Spinal cord (tissue), 10 donors: ENCODE data around the gene TSTD2. TPM values are rescaled to one million over a fixed set of nuclear protein-coding genes. Genes with fewer than 3 reads are reported as not detected.
"Not testable (repeated sequence)": the region's sequence is repeated elsewhere in the genome, so short reads cannot be mapped to it uniquely, and the experiment has no call there.

Source experiments
- DNase-seq, 6 donors: peaks; one replicate each; pipeline versions ENCODE4 v3.0.0 to v3.0.0-alpha.2; 2013 to 2015; ENCODE audit warnings: low spot score in 6 of 6, low read depth in 4 of 6
- H3K27ac ChIP-seq: one replicate; pipeline ENCODE4 v1.5.1; 2013; ENCODE audit warnings: low read depth, low read length, control low read depth
- H3K27me3 ChIP-seq: one replicate; pipeline ENCODE4 v1.6.1; 2013; ENCODE audit warnings: low read length; ENCODE audit not compliant: control insufficient read depth, insufficient read depth
- H3K36me3 ChIP-seq: one replicate; pipeline ENCODE4 v1.6.1; 2013; ENCODE audit warnings: low read length; ENCODE audit not compliant: control insufficient read depth, insufficient read depth
- H3K4me1 ChIP-seq: one replicate; pipeline ENCODE4 v1.6.1; 2013; ENCODE audit warnings: low read length; ENCODE audit not compliant: control insufficient read depth, insufficient read depth
- H3K4me3 ChIP-seq: one replicate; pipeline ENCODE4 v1.5.1; 2013; ENCODE audit warnings: low read depth, low read length, control low read depth
- H3K9me3 ChIP-seq: one replicate; pipeline ENCODE4 v1.6.1; 2013; ENCODE audit warnings: low read length; ENCODE audit not compliant: control insufficient read depth, insufficient read depth
- WGBS: methylation state at CpG from one replicate; pipeline ENCODE4 v1.1.5; 2013; ENCODE audit warnings: missing lambda C conversion rate; ENCODE audit not compliant: insufficient coverage; 5-methylcytosine and 5-hydroxymethylcytosine counted together
- polyA plus RNA-seq, 2 donors: library from polyadenylated mRNA; unstranded; fragments of 120-200 nt; gene quantifications; one replicate each; pipeline ENCODE4 v1.2.1, GENCODE V29; 2013; ENCODE audit not compliant: insufficient read length in 2 of 2
- total RNA-seq, 2 donors: library from RNA; depleted of rRNA in 1 of 2; stranded (reverse); fragments of 120-200 nt in 1 of 2; fragments of >200 nt in 1 of 2; gene quantifications; one replicate each; pipeline versions ENCODE4 v1.2.3 to v1.2.4, GENCODE V29; 2013 to 2014
- donor health status: healthy.

The TSTD2 gene
- total and polyA plus RNA-seq, 4 donors: 24.5 to 32.3 (median 29.7) TPM

DNA sequence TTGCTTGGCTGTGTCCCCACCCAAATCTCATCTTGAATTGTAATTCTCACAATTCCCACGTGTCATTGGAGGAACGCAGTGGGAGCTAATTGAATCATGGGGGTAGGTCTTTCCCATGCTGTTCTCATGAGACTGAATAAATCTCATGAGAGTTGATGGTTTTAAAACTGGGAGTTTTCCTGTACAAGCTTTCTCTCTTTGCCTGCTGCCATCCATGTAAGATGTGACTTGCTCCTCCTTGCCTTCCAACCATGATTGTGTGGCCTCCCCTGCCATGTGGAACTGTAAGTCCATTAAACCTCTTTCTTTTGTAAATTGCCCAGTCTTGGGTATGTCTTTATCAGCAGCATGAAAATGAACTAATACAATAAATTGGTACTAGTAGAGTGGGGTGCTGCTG is 13.1 kb downstream of the TSTD2 start:
- DNase-seq, H3K27me3 ChIP-seq, H3K9me3 ChIP-seq, H3K27ac ChIP-seq, H3K4me1 ChIP-seq, H3K4me3 ChIP-seq: not testable (repeated sequence)
- peaks cover 14% of the 10 kb centered on the region for H3K36me3 ChIP-seq
- no CpG with 5 or more reads among the region's 2 CpGs for WGBS

DNA sequence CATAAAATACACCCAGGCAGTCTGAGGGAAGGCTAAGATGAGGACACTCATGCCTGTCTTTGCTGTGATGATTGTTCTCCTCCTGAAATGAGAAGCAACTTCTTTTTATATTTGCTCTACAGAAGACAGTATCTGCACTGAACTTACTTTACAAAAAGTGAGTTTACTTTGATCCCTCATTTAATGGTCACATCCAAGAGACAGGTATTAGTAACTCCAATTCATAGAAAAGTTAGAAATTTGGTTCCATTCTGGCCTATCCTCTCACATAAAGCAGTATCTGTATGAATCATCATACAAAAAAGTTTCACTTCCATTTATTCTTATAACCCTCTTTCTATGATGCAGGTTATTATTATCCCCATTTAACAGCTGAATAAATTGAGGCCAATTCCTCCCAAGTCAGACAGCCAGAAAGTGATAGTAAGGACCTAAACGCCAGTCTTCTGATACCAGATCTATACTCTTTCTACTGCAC is 15.2 kb downstream of the TSTD2 start:
- peaks cover 9% of the 10 kb centered on the region for H3K36me3 ChIP-seq
- WGBS: 86% methylated on average over 1 of the region's 1 CpG
- no peak overlapping the region for H3K27ac ChIP-seq
- no peaks in the 10 kb centered on the region for H3K4me1 ChIP-seq
- DNase-seq: no peak
- no peaks in the 10 kb centered on the region for H3K9me3 ChIP-seq
- no peaks in the 10 kb centered on the region for H3K27me3 ChIP-seq
- no peak overlapping the region for H3K4me3 ChIP-seq

DNA sequence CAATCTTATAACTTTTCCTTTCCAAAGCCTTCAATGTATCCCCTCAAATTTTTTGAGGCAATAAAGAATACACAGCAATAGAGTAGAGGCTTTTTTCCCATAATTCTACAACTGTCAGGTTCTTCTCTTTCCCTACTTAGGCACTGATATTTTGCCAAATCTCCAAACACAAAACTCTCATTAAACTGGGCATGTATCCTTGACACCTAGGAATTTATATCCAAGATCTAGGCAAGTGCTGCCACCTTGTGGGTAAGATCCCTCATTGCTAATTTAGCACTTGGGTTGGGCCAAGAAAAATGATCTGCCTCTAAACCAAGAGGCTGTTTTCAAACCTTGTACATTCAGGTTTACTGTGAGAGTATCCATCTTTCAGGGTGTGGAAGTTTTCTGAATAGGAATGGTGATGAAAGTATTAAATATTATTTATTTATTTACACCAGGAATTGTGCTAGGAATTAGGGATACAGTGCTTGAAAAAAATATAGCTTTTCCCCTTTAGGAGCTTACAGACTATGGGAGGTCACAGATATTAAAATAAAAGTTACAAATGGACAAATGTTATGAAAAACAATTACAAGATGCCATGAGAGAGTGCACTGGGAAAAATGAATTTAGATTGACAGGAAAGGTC is 17.6 kb downstream of the TSTD2 start:
- H3K4me1 ChIP-seq: no peaks in the 10 kb centered on the region
- H3K36me3 ChIP-seq: peaks cover 15% of the 10 kb centered on the region
- peak in 5 of 6 donors; percentile 42 to 91 (median 54) for DNase-seq
- H3K4me3 ChIP-seq: no peak overlapping the region
- no peak overlapping the region for H3K27ac ChIP-seq
- H3K27me3 ChIP-seq: no peaks in the 10 kb centered on the region
- no peaks in the 10 kb centered on the region for H3K9me3 ChIP-seq

DNA sequence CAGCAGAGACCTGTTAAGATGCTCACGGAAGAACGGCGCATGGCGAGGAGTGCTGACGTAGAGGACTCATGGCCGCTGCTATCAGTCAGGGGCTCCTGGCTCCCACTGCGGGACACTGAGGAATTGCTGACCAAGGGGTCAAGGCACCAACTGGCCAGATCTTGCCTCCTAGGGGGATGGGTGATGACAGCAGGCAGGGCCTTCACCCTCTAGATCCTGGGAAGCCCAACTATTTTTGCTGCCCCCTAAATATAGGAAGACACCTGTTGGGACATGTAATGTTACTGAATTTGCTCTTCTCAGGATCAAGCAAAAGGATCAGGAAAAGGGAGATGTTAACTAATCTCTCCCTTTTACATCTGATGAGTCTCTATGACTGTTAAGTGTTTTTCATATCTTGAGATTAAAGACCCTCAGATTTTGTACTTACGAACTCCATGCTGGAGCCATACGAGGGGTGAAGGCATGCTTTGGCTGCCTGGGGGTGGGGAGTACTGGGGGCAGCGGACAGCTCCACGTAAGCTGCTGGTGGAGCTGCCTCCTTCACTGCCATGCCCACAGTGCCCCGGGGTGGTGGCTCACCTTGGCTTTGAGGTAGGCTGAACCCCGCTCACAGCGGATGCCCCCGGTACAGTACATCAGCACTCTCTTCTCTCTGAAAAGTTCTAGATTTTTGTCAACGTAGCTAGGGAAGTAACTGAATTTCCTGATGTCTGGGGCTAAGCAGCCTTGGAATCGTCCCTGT is 28.1 kb downstream of the TSTD2 start:
- no peak for DNase-seq
- Histone ChIP-seq H3K4me3 (no peak overlapping the region), H3K27me3 (no peaks in the 10 kb centered on the region), H3K27ac (no peak overlapping the region), H3K9me3 (no peaks in the 10 kb centered on the region), H3K36me3 (peaks cover 48% of the 10 kb centered on the region), H3K4me1 (no peaks in the 10 kb centered on the region)
- 90% methylated on average over 14 of the region's 17 CpGs for WGBS

DNA sequence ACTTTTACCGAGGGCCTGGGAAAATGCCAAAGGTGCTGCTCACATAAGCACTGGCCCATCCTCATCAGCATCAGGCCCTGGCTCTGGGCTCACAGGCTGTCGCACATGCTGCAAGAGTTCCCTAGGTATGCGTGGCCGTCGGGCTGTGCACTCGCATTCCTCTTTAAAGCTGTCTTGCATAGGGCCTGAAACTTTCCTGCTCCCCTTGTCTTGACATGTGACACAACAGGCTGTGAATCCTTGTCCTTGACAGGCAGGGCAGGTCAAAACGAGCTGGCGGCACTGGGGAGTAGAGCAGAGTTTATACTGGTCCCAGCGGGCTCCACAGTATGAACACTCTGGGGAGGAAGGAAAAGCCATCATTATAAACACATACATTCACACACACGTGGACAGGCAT is 30.7 kb downstream of the TSTD2 start:
- H3K27me3 ChIP-seq: no peaks in the 10 kb centered on the region
- peaks cover 41% of the 10 kb centered on the region for H3K36me3 ChIP-seq
- no peak for DNase-seq
- WGBS: 97% methylated on average over 6 of the region's 10 CpGs
- H3K4me3 ChIP-seq: no peak overlapping the region
- peaks cover 9% of the 10 kb centered on the region for H3K4me1 ChIP-seq
- H3K9me3 ChIP-seq: no peaks in the 10 kb centered on the region
- H3K27ac ChIP-seq: no peak overlapping the region

DNA sequence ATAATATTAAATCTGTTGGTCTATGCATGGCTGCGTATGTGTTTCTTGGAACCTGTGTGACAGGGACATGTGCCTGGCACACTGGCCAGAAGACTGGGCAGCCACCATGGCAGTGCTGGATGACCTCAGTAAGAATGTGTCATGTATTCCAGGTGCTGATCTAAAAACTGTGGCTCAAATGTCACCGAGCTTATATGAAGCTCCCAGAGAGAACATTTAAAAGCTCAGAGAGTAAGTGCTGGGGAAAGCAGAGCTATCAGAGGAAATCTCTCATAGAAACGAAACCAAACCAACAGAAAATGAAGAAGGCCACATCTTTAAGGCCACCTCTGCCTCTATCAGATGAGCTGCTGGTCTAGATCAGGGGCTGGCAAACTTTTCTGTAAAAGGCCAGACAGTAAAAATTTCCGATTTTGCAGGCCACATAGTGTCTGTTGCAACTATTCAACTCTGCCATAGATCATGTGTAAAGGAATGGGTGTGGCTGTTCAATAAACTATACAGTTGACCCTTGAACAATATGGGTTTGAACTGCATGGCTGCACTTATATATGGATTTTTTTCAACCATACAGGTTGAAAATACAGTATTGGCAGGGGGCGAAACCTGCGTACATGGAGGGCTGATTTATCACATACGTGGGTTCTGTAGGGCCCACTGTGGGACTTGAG is 31.8 kb downstream of the TSTD2 start:
- 98% methylated on average over 7 of the region's 7 CpGs for WGBS

DNA sequence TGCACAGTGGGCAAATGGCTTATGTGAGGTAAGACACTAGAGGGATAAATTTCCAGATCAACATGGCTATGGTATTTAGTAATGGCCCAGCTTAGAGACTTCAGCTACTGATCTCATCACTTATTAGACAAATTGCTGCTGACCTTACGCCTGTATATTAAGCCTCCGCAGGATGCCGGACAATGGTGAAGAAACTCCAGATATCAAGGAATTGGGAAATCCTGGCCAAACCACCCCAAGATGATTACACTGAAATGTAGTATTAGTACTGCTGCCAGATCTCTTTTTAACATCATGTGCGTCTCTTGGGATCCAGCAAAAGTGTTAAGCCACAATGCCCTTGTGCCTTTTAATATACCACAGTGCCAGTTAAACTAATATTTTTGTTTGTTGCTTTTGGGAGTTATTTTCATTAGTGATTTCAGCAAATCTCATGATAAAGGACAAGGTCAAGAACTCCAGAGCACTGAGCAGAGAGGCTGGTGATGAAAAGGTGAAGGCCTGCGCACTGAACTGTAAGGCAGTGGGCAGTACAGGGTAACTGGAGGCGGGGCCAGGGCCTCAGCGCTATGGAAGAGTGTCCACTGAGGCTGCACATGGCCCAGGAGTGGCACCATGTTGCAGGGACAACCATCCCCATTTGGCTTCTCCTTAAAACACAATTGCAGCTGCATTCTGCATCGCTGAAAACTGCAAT is 32.5 kb downstream of the TSTD2 start:
- H3K27ac ChIP-seq: no peak overlapping the region
- no peak for DNase-seq
- WGBS: 100% methylated on average over 7 of the region's 8 CpGs
- H3K4me1 ChIP-seq: peaks cover 12% of the 10 kb centered on the region
- no peak overlapping the region for H3K4me3 ChIP-seq
- H3K27me3 ChIP-seq: no peaks in the 10 kb centered on the region
- no peaks in the 10 kb centered on the region for H3K9me3 ChIP-seq
- peaks cover 37% of the 10 kb centered on the region for H3K36me3 ChIP-seq

More for the DNA sequence above, 31.8 kb downstream of the TSTD2 start:
- H3K27ac ChIP-seq: no peak overlapping the region
- H3K36me3 ChIP-seq: peaks cover 41% of the 10 kb centered on the region
- H3K9me3 ChIP-seq: no peaks in the 10 kb centered on the region
- H3K27me3 ChIP-seq: no peaks in the 10 kb centered on the region
- H3K4me3 ChIP-seq: no peak overlapping the region
- peaks cover 12% of the 10 kb centered on the region for H3K4me1 ChIP-seq
- DNase-seq: no peak

DNA sequence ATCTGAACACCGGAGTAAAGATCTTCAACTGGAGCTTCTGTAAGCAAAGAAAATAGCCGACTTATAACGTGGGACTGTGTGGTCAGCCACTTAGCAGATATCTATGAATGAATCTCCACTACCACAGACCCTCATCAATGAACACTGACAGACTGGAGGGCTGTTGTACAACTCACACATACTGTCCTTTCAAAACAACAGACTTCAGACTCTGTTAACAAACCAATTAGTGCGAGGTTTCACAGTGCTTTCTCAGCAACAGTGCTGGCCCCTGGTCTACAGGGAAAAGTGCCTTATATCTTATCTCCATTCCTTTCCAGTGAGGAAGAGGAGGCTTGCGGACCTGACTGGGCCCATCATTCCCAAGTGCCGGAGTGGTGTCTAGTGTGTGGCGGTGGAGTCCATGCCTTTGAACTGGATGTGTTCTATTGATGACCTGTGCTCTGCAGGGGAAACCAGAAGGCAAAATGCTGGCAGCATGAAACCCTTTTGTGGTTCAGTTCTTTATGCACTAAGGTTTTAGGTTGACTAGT is 33.8 kb downstream of the TSTD2 start:
- no peak overlapping the region for H3K4me3 ChIP-seq
- H3K27me3 ChIP-seq: no peaks in the 10 kb centered on the region
- WGBS: 81% methylated on average over 6 of the region's 7 CpGs
- peaks cover 24% of the 10 kb centered on the region for H3K36me3 ChIP-seq
- DNase-seq: no peak
- no peak overlapping the region for H3K27ac ChIP-seq
- H3K4me1 ChIP-seq: peaks cover 14% of the 10 kb centered on the region
- no peaks in the 10 kb centered on the region for H3K9me3 ChIP-seq
